Activated T-helper 1 cell treated with Interleukin-2 at 50 U/mL for 16 hours (primary cell): ENCODE data around the gene CLCN1.
"Not testable (repeated sequence)": the region's sequence is repeated elsewhere in the genome, so short reads cannot be mapped to it uniquely, and the experiment has no call there.

ENCODE experiments used
- DNase-seq: peaks from one replicate; pipeline ENCODE4 v3.0.0-alpha.2; 2020; ENCODE audit warnings: low read depth

CLCN1 gene

GRCh38 chr7:143315776-143316175, at the start of gene CLCN1:
TSS of gene CLCN1 (plus strand) at chr7:143316111. CDS start at chr7:143316213, 102 bp downstream.
- no peak for DNase-seq

- no peak for DNase-seq
Measured at GRCh38 chr7:143269251-143269650, 46.7 kb upstream of the CLCN1 start.

GRCh38 chr7:143271240-143271639, 44.7 kb upstream of the CLCN1 start:
- DNase-seq: no peak

- no peak for DNase-seq
Measured at GRCh38 chr7:143272871-143273270, 43.0 kb upstream of the CLCN1 start.

- DNase-seq: no peak
Measured at GRCh38 chr7:143279186-143280098, 36.5 kb upstream of the CLCN1 start.

GRCh38 chr7:143280160-143280559, 35.8 kb upstream of the CLCN1 start:
- no peak for DNase-seq

- no peak for DNase-seq
Measured at GRCh38 chr7:143280566-143280965, 35.3 kb upstream of the CLCN1 start.

- no peak for DNase-seq
Measured at GRCh38 chr7:143281529-143281928, 34.4 kb upstream of the CLCN1 start.

GRCh38 chr7:143282124-143282523, 33.8 kb upstream of the CLCN1 start:
- no peak for DNase-seq

GRCh38 chr7:143283381-143283780, 32.5 kb upstream of the CLCN1 start:
- no peak for DNase-seq

- DNase-seq: no peak
Measured at GRCh38 chr7:143284591-143285469, 31.1 kb upstream of the CLCN1 start, which contains the start of gene TMEM139. TSS of gene TMEM139 (plus strand) at chr7:143284958. CDS start at chr7:143285958, 1,000 bp downstream.

- no peak for DNase-seq
Measured at GRCh38 chr7:143285470-143285778, 30.5 kb upstream of the CLCN1 start.

GRCh38 chr7:143285806-143286521, 29.9 kb upstream of the CLCN1 start:
- DNase-seq: no peak

- no peak for DNase-seq
Measured at GRCh38 chr7:143286522-143286890, 29.4 kb upstream of the CLCN1 start.

GRCh38 chr7:143287339-143287934, 28.5 kb upstream of the CLCN1 start:
- no peak for DNase-seq

- peak; percentile 100 for DNase-seq
Measured at GRCh38 chr7:143287935-143288826, 27.7 kb upstream of the CLCN1 start, which contains the start of gene CASP2. TSS of gene CASP2 (plus strand) at chr7:143288351. CDS start at chr7:143288456, 105 bp downstream.

- no peak for DNase-seq
Measured at GRCh38 chr7:143288836-143289235, 27.1 kb upstream of the CLCN1 start.

GRCh38 chr7:143289421-143289820, 26.5 kb upstream of the CLCN1 start:
- no peak for DNase-seq

GRCh38 chr7:143289888-143290287, 26.0 kb upstream of the CLCN1 start:
- DNase-seq: not testable (repeated sequence)

GRCh38 chr7:143290293-143290692, 25.6 kb upstream of the CLCN1 start:
- no peak for DNase-seq

- no peak for DNase-seq
Measured at GRCh38 chr7:143292876-143293275, 23.0 kb upstream of the CLCN1 start.
